ENCODE data around the gene SNCG. TPM values are rescaled to one million over a fixed set of nuclear protein-coding genes. Genes with fewer than 3 reads are reported as not detected.

The SNCG gene
- total and polyA plus RNA-seq, 8 donors: 3.8 to 59.6 (median 7.6) TPM; not detected in 1

DNA sequence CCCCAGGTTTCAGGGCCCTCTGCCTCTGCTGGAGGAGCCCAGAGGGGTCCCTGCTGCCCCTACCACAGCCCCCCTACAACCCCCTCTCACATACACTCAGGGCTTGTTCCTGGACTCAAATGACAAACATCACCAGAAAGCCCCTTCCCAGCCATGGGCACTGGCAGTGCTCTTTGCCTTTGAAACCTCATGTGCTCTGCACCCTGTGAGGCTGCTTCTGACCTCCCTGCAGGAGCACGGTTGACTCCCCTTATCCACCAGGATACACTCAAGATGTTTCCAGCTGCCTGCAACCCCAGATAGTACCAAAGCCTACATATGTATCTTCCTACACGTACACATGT lies 6.4 kb downstream of the SNCG start:
- WGBS, 5 donors: 57 to 80% (median 76%) methylated on average over 2 of the region's 2 CpGs
- no peaks in the 10 kb centered on the region for H3K36me3 ChIP-seq
- DNase-seq: no peak

GRCh38 chr10:86965986-86966654 lies 7.7 kb downstream of the SNCG start:
- DNase-seq: peak in 1 of 2 donors; percentile 9
- TF ChIP-seq EP300 (IDR thresholded peaks at IDR 0.05): no peak
- Histone ChIP-seq H3K4me3 (no peak overlapping the region), H3K27me3 (peaks cover 0 to 18% (median 0%) of the 10 kb centered on the region in 3 donors), H3K4me1 (peaks cover 43 to 54% (median 48%) of the 10 kb centered on the region in 4 donors), H3K36me3 (no peaks in the 10 kb centered on the region), H3K9me3 (no peaks in the 10 kb centered on the region), H3K27ac (peak overlapping the region in 4 of 5 donors; percentile 27 to 91 (median 50))
- intact Hi-C loops (cut with DNase I; ENCODE audit: low total_unique reads): no loop called here
- WGBS, 5 donors: 59 to 68% (median 62%) methylated on average over 11 of the region's 11 CpGs

More for the DNA sequence above, 6.4 kb downstream of the SNCG start:
- Histone ChIP-seq H3K4me3 (no peak overlapping the region), H3K27me3 (peaks cover 0 to 14% (median 0%) of the 10 kb centered on the region in 3 donors), H3K9me3 (no peaks in the 10 kb centered on the region), H3K4me1 (peaks cover 34 to 53% (median 50%) of the 10 kb centered on the region in 4 donors), H3K27ac (no peak overlapping the region)
- TF ChIP-seq EP300 (IDR thresholded peaks at IDR 0.05) (no peak), POLR2A (IDR thresholded peaks at IDR 0.05) (no peak), POLR2AphosphoS5 (IDR thresholded peaks at IDR 0.05) (no peak)
- TF ChIP-seq, protein P1, sequence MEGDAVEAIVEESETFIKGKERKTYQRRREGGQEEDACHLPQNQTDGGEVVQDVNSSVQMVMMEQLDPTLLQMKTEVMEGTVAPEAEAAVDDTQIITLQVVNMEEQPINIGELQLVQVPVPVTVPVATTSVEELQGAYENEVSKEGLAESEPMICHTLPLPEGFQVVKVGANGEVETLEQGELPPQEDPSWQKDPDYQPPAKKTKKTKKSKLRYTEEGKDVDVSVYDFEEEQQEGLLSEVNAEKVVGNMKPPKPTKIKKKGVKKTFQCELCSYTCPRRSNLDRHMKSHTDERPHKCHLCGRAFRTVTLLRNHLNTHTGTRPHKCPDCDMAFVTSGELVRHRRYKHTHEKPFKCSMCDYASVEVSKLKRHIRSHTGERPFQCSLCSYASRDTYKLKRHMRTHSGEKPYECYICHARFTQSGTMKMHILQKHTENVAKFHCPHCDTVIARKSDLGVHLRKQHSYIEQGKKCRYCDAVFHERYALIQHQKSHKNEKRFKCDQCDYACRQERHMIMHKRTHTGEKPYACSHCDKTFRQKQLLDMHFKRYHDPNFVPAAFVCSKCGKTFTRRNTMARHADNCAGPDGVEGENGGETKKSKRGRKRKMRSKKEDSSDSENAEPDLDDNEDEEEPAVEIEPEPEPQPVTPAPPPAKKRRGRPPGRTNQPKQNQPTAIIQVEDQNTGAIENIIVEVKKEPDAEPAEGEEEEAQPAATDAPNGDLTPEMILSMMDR (IDR thresholded peaks at IDR 0.05): no peak
- intact Hi-C loops (cut with DNase I; ENCODE audit: low total_unique reads): no loop called here

DNA sequence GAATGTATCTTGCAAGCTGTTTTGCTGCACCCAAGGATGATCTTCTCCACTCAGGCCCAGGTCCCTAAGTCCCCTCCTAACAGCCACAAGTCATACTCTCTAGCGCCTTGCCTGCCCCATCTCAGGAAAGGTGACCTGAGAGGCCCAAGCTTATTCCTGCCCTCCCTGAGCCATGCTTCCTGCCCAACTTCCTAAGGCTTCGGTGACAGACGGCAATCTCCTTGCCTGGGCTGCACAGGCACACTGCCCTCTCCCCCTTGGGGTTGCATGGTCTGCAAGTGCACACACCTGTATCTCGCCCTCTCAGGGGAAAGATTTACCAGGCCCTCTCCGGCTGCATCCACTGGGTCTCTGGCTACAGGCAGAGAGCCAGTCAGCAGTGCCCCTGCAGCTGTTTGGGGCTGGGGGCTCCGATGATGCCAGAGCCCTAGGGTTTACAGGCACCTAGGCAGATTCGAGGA lies 9.1 kb downstream of the SNCG start:
- H3K4me1 ChIP-seq: peaks cover 52 to 63% (median 60%) of the 10 kb centered on the region in 4 donors
- intact Hi-C loops (cut with DNase I; ENCODE audit: low total_unique reads): no loop called here
- TF ChIP-seq POLR2A (IDR thresholded peaks at IDR 0.05) (no peak), POLR2AphosphoS5 (IDR thresholded peaks at IDR 0.05) (no peak), EP300 (IDR thresholded peaks at IDR 0.05) (no peak)
- TF ChIP-seq, protein P1 (IDR thresholded peaks at IDR 0.05): no peak
- no peaks in the 10 kb centered on the region for H3K36me3 ChIP-seq
- WGBS, 5 donors: 63 to 86% (median 81%) methylated on average over 7 of the region's 7 CpGs
- H3K4me3 ChIP-seq: peak overlapping the region in 2 of 4 donors; percentile 41 to 58
- H3K9me3 ChIP-seq: no peaks in the 10 kb centered on the region
- peaks cover 0 to 18% (median 3%) of the 10 kb centered on the region in 3 donors for H3K27me3 ChIP-seq
- peak overlapping the region in 4 of 5 donors; percentile 91 to 96 (median 94) for H3K27ac ChIP-seq
- DNase-seq: peak in 1 of 2 donors; percentile 17

GRCh38 chr10:86968271-86968993 lies 10.0 kb downstream of the SNCG start, which contains the start of gene ADIRF:
Gene ADIRF, plus strand, starts transcription at chr10:86968482. Its CDS starts 63 bp downstream, at chr10:86968545.
- H3K4me3 ChIP-seq: peak within 1 kb of the TSS; percentile 41 to 59 (median 58)
- 7 to 15% (median 11%) methylated on average over 26 to 59 of the region's 59 CpGs for whole genome bisulfite sequencing, 5 donors

GRCh38 chr10:86968994-86969355 lies 10.6 kb downstream of the SNCG start:
- no peaks in the 10 kb centered on the region for H3K36me3 ChIP-seq
- H3K27ac ChIP-seq: peak overlapping the region; percentile 91 to 96 (median 94)
- peaks cover 52 to 64% (median 61%) of the 10 kb centered on the region in 4 donors for H3K4me1 ChIP-seq
- WGBS, 5 donors: 27 to 54% (median 31%) methylated on average over 5 to 9 of the region's 9 CpGs
- DNase-seq: peak; percentile 17 to 25
- peak overlapping the region; percentile 41 to 59 (median 58) for H3K4me3 ChIP-seq
- no peaks in the 10 kb centered on the region for H3K9me3 ChIP-seq
- TF ChIP-seq EP300 (IDR thresholded peaks at IDR 0.05) (no peak), POLR2A (IDR thresholded peaks at IDR 0.05) (no peak), POLR2AphosphoS5 (IDR thresholded peaks at IDR 0.05) (no peak)
- TF ChIP-seq, protein P1 (IDR thresholded peaks at IDR 0.05): no peak
- H3K27me3 ChIP-seq: peaks cover 0 to 18% (median 3%) of the 10 kb centered on the region in 3 donors
- intact Hi-C loops (cut with DNase I; ENCODE audit: low total_unique reads): no loop called here

More at GRCh38 chr10:86968271-86968993, 10.0 kb downstream of the SNCG start, which contains the start of gene ADIRF:
- H3K4me1 ChIP-seq: peaks cover 52 to 63% (median 60%) of the 10 kb centered on the region in 4 donors
- DNase-seq: peak; percentile 67 to 82
- peaks cover 0 to 18% (median 3%) of the 10 kb centered on the region in 3 donors for H3K27me3 ChIP-seq
- peak within 1 kb of the TSS; percentile 91 to 96 (median 94) for H3K27ac ChIP-seq
- H3K9me3 ChIP-seq: no peaks in the 10 kb centered on the region
- peak; percentile 19 to 81 (median 72) for TF ChIP-seq POLR2AphosphoS5 (IDR thresholded peaks at IDR 0.05)
- no peak for TF ChIP-seq POLR2A (IDR thresholded peaks at IDR 0.05)
- H3K36me3 ChIP-seq: no peaks in the 10 kb centered on the region
- intact Hi-C loops (cut with DNase I; ENCODE audit: low total_unique reads): no loop called here
